ENCODE results near the gene F2R. TPM values are rescaled to one million over a fixed set of nuclear protein-coding genes. Genes with fewer than 3 reads are reported as not detected.
A peak's percentile ranks its signal among the peaks of the same experiment; 100 is the strongest.

Gene F2R
- total and polyA plus RNA-seq, 2 of the 8 experiments (the other 6 are each of a cell fraction or from before 2014, with no cell fraction given), result 23.8 to 29.1 TPM

DNA sequence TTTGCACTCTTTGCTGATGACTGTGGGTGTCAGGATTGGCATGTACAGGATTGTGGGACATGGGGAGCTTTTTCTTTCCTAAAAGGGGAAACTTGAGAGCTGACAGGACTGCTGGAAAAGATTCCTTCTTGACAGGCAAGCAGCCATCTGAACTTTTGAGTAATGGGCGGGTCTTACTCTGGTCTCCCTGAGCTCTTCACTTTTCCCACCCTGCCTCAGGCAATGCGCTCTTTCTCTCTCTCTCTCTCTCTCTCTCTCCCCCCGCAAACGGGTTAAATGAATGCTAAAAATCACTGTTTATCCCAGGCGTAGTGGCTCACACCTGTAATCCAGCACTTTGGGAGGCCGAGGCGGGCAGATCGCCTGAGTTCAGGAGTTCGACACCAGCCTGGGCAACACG is 65.8 kb downstream of the F2R start:
- H2AFZ ChIP-seq (ENCODE audit: low read length), result 0 out of 2 replicates have a peak overlapping the region, but pooled peaks have one; percentile 14
- WGBS, 2 experiments (ENCODE audit: extremely low coverage in 1 of 2, insufficient coverage in 1 of 2, insufficient read length in 1 of 2, insufficient replicate concordance in 2 of 2, low coverage in 1 of 2, low lambda C conversion rate in 2 of 2, missing lambda C conversion rate in 1 of 2), result 83% methylated on average over 4 of the region's 10 CpGs; no CpG with 5 or more reads in 1 of the 2 experiments
- H3K56ac ChIP-seq (replicated peaks; ENCODE audit: insufficient read length, low read depth, low read length), result no peak overlapping the region
- no peak overlapping the region for H2BK5ac ChIP-seq (ENCODE audit: low read depth, low read length)
- H3K4me3 ChIP-seq (ENCODE audit: extremely low read depth in 1 of 4, insufficient read depth in 2 of 4, low read depth in 3 of 4, low read length in 4 of 4), result no peak overlapping the region
- no peaks in the 10 kb centered on the region for H3K79me2 ChIP-seq (ENCODE audit: control insufficient read depth in 1 of 2, insufficient read depth in 2 of 2, low read length in 2 of 2)
- H2BK15ac ChIP-seq (ENCODE audit: low read length), result no peak overlapping the region
- H2BK12ac ChIP-seq (ENCODE audit: low read depth, low read length), result no peak overlapping the region
- H2AK5ac ChIP-seq (ENCODE audit: low read depth, low read length), result no peak overlapping the region
- H3K18ac ChIP-seq (ENCODE audit: extremely low read depth, low read length), result no peak overlapping the region
- no peak overlapping the region for H3K27ac ChIP-seq (ENCODE audit: low read depth, low read length)
- H4K8ac ChIP-seq (ENCODE audit: extremely low read depth, insufficient read depth, low read length), result no peak overlapping the region
- H3K23me2 ChIP-seq (ENCODE audit: low read depth, low read length), result no peaks in the 10 kb centered on the region
- no peak overlapping the region for H2BK120ac ChIP-seq (replicated peaks; ENCODE audit: low read depth, low read length)
- no peak overlapping the region for H2BK20ac ChIP-seq (ENCODE audit: low read length)
- H3K4me1 ChIP-seq (replicated peaks in 1 of 4; ENCODE audit: control insufficient read depth in 3 of 4, insufficient read depth in 4 of 4, low read length in 3 of 4), result peaks cover 1 to 8% (median 3%) of the 10 kb centered on the region in 4 experiments; a peak in 4 of 7 replicates
- H3K4me2 ChIP-seq (ENCODE audit: insufficient read depth in 1 of 2, low read depth in 2 of 2, low read length in 2 of 2), result no peak overlapping the region
- H3K36me3 ChIP-seq (ENCODE audit: control insufficient read depth in 2 of 4, insufficient read depth in 4 of 4, low read length in 3 of 4), result no peaks in the 10 kb centered on the region
- FAIRE-seq, result no peak
- H4K5ac ChIP-seq (ENCODE audit: insufficient read length, low read depth, low read length), result no peak overlapping the region
- H3K9ac ChIP-seq (replicated peaks in 1 of 4; ENCODE audit: extremely low read depth in 1 of 4, low read depth in 3 of 4, low read length in 3 of 4), result no peak overlapping the region
- no peak for DNase-seq (ENCODE audit: low read depth in 1 of 2, low spot score in 2 of 2)
- no peak overlapping the region for H3K14ac ChIP-seq (ENCODE audit: insufficient read length)
- H4K91ac ChIP-seq (replicated peaks; ENCODE audit: insufficient read length, low read length), result no peak overlapping the region
- H4K20me1 ChIP-seq (replicated peaks in 1 of 2; ENCODE audit: control insufficient read depth in 1 of 2, insufficient read depth in 2 of 2, low read length in 2 of 2), result no peaks in the 10 kb centered on the region
- POLR2A ChIA-PET (ENCODE audit: partially characterized antibody), result interaction anchor here (2.5 kb wide), 1 partner anchor 25 kb away, joined by 15 read pairs; no protein-coding TSS in a partner anchor
- no peaks in the 10 kb centered on the region for H3K79me1 ChIP-seq (ENCODE audit: low read depth, low read length)
- H3K23ac ChIP-seq (ENCODE audit: insufficient read length), result no peak overlapping the region
- H3K27me3 ChIP-seq (replicated peaks in 1 of 4; ENCODE audit: control insufficient read depth in 3 of 4, extremely low read depth in 1 of 4, insufficient read depth in 3 of 4, low read length in 3 of 4), result no peaks in the 10 kb centered on the region
- CTCF ChIA-PET (ENCODE audit: partially characterized antibody), result interaction anchor here (0.6 to 1.1 kb wide), 2 partner anchors 37 kb away, joined by 3 read pairs; partner anchors contain the start of gene F2RL1
- H3K9me3 ChIP-seq (ENCODE audit: insufficient read depth in 2 of 2, low read depth in 1 of 2, low read length in 1 of 2), result no peaks in the 10 kb centered on the region
- no peak overlapping the region for H3K4ac ChIP-seq (replicated peaks; ENCODE audit: insufficient read length, low read depth, low read length)
- TF ChIP-seq HDAC2 (IDR thresholded peaks at IDR 0.05; ENCODE audit: borderline replicate concordance in 1 of 2, low read depth in 2 of 2, low read length in 2 of 2) (no peak), SIX5 (IDR thresholded peaks at IDR 0.05; ENCODE audit: low read depth, low read length) (no peak), SP2 (IDR thresholded peaks at IDR 0.05; ENCODE audit: low read length) (no peak), SP1 (IDR thresholded peaks at IDR 0.05; ENCODE audit: low read depth, low read length) (no peak), KDM4A (IDR thresholded peaks at IDR 0.05; ENCODE audit: low read depth, low read length, severe bottlenecking) (no peak), SP4 (IDR thresholded peaks at IDR 0.05; ENCODE audit: low read length) (no peak), ZNF274 (IDR thresholded peaks at IDR 0.05; ENCODE audit: borderline replicate concordance, extremely low read depth, low read length) (no peak), TEAD4 (IDR thresholded peaks at IDR 0.05; ENCODE audit: low read depth, low read length) (no peak), NRF1 (IDR thresholded peaks at IDR 0.05; ENCODE audit: low read depth, low read length) (no peak)
- TF ChIP-seq, protein P1, sequence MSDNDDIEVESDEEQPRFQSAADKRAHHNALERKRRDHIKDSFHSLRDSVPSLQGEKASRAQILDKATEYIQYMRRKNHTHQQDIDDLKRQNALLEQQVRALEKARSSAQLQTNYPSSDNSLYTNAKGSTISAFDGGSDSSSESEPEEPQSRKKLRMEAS (IDR thresholded peaks at IDR 0.05), result no peak
- TF ChIP-seq, protein P2, sequence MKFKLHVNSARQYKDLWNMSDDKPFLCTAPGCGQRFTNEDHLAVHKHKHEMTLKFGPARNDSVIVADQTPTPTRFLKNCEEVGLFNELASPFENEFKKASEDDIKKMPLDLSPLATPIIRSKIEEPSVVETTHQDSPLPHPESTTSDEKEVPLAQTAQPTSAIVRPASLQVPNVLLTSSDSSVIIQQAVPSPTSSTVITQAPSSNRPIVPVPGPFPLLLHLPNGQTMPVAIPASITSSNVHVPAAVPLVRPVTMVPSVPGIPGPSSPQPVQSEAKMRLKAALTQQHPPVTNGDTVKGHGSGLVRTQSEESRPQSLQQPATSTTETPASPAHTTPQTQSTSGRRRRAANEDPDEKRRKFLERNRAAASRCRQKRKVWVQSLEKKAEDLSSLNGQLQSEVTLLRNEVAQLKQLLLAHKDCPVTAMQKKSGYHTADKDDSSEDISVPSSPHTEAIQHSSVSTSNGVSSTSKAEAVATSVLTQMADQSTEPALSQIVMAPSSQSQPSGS (IDR thresholded peaks at IDR 0.05; ENCODE audit: low read length), result no peak
- TF ChIP-seq, protein P3, sequence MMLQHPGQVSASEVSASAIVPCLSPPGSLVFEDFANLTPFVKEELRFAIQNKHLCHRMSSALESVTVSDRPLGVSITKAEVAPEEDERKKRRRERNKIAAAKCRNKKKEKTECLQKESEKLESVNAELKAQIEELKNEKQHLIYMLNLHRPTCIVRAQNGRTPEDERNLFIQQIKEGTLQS (IDR thresholded peaks at IDR 0.05; ENCODE audit: insufficient read depth, low read depth, low read length), result no peak

All from H1 (cell line).